Skin of body (tissue), 2 donors: ENCODE results near the gene TMEM38A. TPM values are rescaled to one million over a fixed set of nuclear protein-coding genes. Genes with fewer than 3 reads are reported as not detected.

ENCODE experiments used
- small RNA-seq: library from RNA; depleted of rRNA; stranded (forward); fragments of <200 nt; gene quantifications from one replicate; pipeline ENCODE3, GENCODE V24; 2014; ENCODE audit warnings: low replicate concordance
- total RNA-seq: library from RNA; depleted of rRNA; stranded (reverse); fragments of >200 nt; gene quantifications from one replicate; pipeline ENCODE4 v1.2.3, GENCODE V29; 2014

Gene TMEM38A
- total RNA-seq, 1 donor from 2014 or later, result 11.9 TPM

Small RNA genes within 50 kb of the gene (small RNA-seq; reads per million reads assigned to genes)
- not detected for gene AC008737.2

Other genes starting within 250 kb of the TMEM38A start
- gene EPS15L1, start 189.2 kb upstream of the TMEM38A start, total RNA-seq, result 22.0 TPM
- gene CALR3, start 165.0 kb upstream of the TMEM38A start, total RNA-seq, result not detected
- gene C19orf44, start 164.7 kb upstream of the TMEM38A start, total RNA-seq, result 2.9 TPM
- 19.8 TPM for gene CHERP, start 118.7 kb upstream of the TMEM38A start, total RNA-seq
- gene SLC35E1, start 88.7 kb upstream of the TMEM38A start, total RNA-seq, result 18.2 TPM
- 5.7 TPM for gene MED26, start 32.9 kb upstream of the TMEM38A start, total RNA-seq
- gene SMIM7, start 995 bp upstream of the TMEM38A start, total RNA-seq, result 50.6 TPM
- gene NWD1, start 58.7 kb downstream of the TMEM38A start, total RNA-seq, result 0.10 TPM
- 47.8 TPM for gene SIN3B, start 168.3 kb downstream of the TMEM38A start, total RNA-seq
- 0.49 TPM for gene F2RL3, start 227.9 kb downstream of the TMEM38A start, total RNA-seq